DMS79 (cell line): ENCODE measurements around the gene IL34.
"Not testable (repeated sequence)": the region's sequence is repeated elsewhere in the genome, so short reads cannot be mapped to it uniquely, and the experiment has no call there.

Experiments
- DNase-seq: peaks from one replicate; lab custom pipeline; 2025; lab: John Stamatoyannopoulos, UW

The IL34 gene

GRCh38 chr16:70658921-70659320 lies 12.6 kb downstream of the IL34 start:
- no peak for DNase-seq

- no peak for DNase-seq
These were observed 13.2 kb downstream of the IL34 start for GRCh38 chr16:70659546-70659945.

GRCh38 chr16:70659953-70660671 lies 13.8 kb downstream of the IL34 start:
- no peak for DNase-seq

GRCh38 chr16:70660672-70661350 lies 14.5 kb downstream of the IL34 start:
- no peak for DNase-seq

GRCh38 chr16:70661534-70661917 lies 15.2 kb downstream of the IL34 start:
- DNase-seq, result no peak

GRCh38 chr16:70661918-70662641 lies 15.7 kb downstream of the IL34 start:
- DNase-seq, result no peak

- no peak for DNase-seq
These were observed 16.7 kb downstream of the IL34 start for GRCh38 chr16:70662991-70663523.

GRCh38 chr16:70663524-70664324 lies 17.4 kb downstream of the IL34 start:
- DNase-seq, result no peak

GRCh38 chr16:70664325-70665112 lies 18.2 kb downstream of the IL34 start:
- no peak for DNase-seq

GRCh38 chr16:70665113-70665694 lies 18.8 kb downstream of the IL34 start:
- DNase-seq, result no peak

- no peak for DNase-seq
These were observed 19.7 kb downstream of the IL34 start for GRCh38 chr16:70665806-70666735.

GRCh38 chr16:70670175-70670574 lies 23.8 kb downstream of the IL34 start:
- DNase-seq, result no peak

GRCh38 chr16:70670938-70671337 lies 24.6 kb downstream of the IL34 start:
- DNase-seq, result not testable (repeated sequence)

- no peak for DNase-seq
These were observed 28.1 kb downstream of the IL34 start for GRCh38 chr16:70674221-70675014.

- no peak for DNase-seq
These were observed 29.6 kb downstream of the IL34 start for GRCh38 chr16:70675851-70676513.

- no peak for DNase-seq
These were observed 30.5 kb downstream of the IL34 start for GRCh38 chr16:70676675-70677498.

- DNase-seq, result no peak
These were observed 31.3 kb downstream of the IL34 start for GRCh38 chr16:70677499-70678120.
